ENCODE data around the gene ATP6V0B.
A peak's percentile ranks its signal among the peaks of the same experiment; 100 is the strongest.

The ATP6V0B gene

GRCh38 chr1:43968348-43968948 is 6.3 kb upstream of the ATP6V0B start:
- DNase-seq (ENCODE audit: extremely low read depth in 1 of 2, low read depth in 1 of 2), result no peak

- DNase-seq (ENCODE audit: extremely low read depth in 1 of 2, low read depth in 1 of 2), result no peak
Observed at GRCh38 chr1:43969416-43969745, 5.4 kb upstream of the ATP6V0B start.

- DNase-seq (ENCODE audit: extremely low read depth in 1 of 2, low read depth in 1 of 2), result peak; percentile 87 to 91
Observed at GRCh38 chr1:43969746-43970466, 4.9 kb upstream of the ATP6V0B start, which contains the start of gene DPH2. TSS of gene DPH2 (plus strand) at chr1:43970010. CDS start at chr1:43970176, 166 bp downstream.

DNA sequence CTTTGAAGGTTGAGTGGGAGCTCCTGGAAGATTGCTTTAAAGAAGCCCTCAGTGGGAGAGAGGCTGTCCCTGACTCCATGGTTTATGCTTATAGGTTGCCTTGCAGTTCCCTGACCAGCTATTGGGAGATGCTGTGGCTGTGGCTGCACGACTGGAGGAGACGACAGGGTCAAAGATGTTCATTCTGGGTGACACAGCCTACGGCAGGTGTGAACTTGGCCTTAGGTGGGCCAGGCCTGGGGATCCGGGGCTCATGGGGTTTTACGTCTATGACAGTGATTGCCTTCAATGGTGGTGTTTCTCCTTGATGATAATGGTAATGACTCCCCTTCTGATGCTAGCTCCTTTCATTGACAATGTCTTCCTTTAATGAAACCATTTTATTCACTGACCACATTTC is 4.3 kb upstream of the ATP6V0B start:
- DNase-seq (ENCODE audit: extremely low read depth in 1 of 2, low read depth in 1 of 2), result no peak

- no peak for DNase-seq (ENCODE audit: extremely low read depth in 1 of 2, low read depth in 1 of 2)
Observed at GRCh38 chr1:43970911-43971310, 3.8 kb upstream of the ATP6V0B start.

DNA sequence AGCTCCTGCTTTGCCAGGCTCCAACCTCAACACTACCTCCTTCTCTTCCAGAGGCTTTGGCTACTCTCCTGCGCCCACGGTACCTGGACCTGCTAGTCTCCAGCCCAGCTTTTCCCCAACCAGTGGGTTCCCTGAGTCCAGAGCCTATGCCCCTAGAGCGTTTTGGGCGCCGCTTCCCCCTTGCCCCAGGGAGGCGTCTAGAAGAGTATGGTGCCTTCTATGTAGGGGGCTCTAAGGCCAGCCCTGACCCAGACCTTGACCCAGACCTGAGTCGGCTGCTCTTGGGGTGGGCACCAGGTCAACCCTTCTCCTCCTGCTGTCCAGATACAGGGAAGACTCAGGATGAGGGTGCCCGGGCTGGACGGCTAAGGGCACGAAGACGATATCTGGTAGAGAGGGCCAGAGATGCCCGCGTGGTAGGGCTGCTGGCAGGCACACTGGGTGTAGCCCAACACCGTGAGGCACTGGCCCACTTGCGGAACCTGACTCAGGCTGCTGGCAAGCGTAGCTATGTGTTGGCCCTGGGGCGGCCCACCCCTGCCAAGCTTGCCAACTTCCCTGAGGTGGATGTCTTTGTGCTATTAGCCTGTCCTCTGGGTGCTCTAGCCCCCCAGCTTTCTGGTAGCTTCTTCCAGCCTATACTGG is 3.3 kb upstream of the ATP6V0B start:
- DNase-seq (ENCODE audit: extremely low read depth in 1 of 2, low read depth in 1 of 2), result no peak

DNA sequence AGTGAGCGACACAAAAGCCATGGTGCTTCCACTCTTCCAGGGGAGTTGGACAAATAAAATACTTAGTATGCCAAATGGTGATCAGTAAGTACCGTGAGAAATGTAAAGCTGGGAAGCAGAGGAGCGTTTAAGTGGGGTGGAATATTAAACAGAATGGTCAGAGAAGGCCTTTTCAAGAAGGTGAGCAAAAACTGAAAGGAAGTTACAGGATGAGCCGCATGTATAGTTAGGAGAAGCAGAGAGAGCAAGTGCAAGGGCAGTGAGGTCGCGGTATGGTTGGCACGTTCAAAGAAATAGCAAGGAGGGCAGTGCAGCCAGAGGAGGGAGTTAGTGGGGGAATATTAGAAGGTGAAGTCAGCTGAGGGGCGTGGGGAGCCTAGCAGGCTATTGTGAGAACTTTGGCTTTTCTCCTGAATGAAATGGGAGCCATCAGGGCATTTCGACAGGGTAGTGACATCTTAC is 748 bp upstream of the ATP6V0B start:
- DNase-seq (ENCODE audit: extremely low read depth in 1 of 2, low read depth in 1 of 2), result no peak

DNA sequence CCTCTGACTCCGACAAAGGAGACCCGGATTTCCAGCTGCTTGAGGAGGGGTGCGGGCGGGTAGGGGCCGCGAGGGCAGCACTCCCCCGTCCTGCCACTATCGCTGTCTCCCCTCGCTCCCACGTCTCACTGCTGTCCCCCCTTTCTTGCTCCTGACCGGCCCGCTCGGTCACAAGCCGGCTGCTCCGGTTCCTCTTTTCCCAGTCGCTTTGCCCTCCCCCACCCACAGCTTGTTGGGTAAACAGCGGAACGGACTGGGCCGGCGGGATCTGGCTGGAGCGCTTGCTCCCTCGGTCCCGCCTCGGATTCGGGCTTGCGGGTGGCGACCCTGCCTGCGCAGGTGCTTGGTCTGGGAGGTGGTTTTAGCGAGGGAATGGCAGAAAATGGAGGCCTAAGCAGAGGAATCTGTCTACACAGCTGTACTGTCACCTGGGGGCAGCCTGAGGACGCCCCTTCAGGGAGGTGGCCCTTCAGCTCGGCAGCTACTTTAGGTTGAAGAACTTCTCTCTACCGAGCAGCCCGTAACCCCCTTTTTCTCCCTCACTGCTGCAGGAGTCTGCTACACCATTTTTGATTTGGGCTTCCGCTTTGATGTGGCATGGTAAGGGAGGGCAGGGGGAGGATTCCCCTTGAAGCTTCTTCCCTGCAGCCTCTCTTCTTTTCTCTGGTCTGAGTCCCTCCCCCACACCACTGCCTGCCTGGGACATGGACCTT is 645 bp downstream of the ATP6V0B start:
- DNase-seq (ENCODE audit: extremely low read depth in 1 of 2, low read depth in 1 of 2), result no peak

GRCh38 chr1:43976045-43976444 is 1.3 kb downstream of the ATP6V0B start:
- DNase-seq (ENCODE audit: extremely low read depth in 1 of 2, low read depth in 1 of 2), result no peak

GRCh38 chr1:43976890-43977289 is 2.1 kb downstream of the ATP6V0B start:
- no peak for DNase-seq (ENCODE audit: extremely low read depth in 1 of 2, low read depth in 1 of 2)

DNA sequence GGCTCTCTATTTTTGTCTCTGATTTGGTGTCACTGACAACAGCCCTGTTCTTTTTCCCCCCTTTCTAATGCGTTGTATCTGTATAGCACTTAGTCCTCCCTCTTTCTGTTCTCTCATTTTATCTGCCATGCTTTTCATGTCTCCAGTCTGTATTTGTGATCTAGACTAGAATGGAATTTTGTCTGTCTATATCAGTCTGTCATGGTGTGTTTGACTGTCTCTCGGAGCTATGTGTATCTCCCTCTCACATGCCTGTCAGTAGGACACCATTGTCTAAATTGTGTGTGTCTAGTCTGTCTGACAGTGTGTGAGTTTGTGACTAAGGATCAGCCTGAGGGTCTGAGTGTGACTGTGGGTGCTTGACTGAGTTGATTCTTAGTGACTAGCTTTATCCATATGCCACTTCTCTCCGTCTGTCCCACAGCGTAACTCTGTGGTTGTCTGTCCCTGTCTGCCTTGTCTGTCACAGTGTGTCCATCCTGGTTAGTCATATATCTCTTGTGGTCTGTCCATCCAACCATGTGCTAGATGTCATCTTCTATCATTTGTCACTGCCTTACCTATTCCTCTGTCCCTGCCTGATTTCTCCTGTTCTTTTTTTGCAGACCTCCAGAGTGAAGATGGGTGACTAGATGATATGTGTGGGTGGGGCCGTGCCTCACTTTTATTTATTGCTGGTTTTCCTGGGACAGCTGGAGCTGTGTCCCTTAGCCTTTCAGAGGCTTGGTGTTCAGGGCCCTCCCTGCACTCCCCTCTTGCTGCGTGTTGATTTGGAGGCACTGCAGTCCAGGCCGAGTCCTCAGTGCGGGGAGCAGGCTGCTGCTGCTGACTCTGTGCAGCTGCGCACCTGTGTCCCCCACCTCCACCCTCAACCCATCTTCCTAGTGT is 2.9 kb downstream of the ATP6V0B start:
- no peak for DNase-seq (ENCODE audit: extremely low read depth in 1 of 2, low read depth in 1 of 2)

- DNase-seq (ENCODE audit: extremely low read depth in 1 of 2, low read depth in 1 of 2), result no peak
Observed at GRCh38 chr1:43978264-43978550, 3.4 kb downstream of the ATP6V0B start.

DNA sequence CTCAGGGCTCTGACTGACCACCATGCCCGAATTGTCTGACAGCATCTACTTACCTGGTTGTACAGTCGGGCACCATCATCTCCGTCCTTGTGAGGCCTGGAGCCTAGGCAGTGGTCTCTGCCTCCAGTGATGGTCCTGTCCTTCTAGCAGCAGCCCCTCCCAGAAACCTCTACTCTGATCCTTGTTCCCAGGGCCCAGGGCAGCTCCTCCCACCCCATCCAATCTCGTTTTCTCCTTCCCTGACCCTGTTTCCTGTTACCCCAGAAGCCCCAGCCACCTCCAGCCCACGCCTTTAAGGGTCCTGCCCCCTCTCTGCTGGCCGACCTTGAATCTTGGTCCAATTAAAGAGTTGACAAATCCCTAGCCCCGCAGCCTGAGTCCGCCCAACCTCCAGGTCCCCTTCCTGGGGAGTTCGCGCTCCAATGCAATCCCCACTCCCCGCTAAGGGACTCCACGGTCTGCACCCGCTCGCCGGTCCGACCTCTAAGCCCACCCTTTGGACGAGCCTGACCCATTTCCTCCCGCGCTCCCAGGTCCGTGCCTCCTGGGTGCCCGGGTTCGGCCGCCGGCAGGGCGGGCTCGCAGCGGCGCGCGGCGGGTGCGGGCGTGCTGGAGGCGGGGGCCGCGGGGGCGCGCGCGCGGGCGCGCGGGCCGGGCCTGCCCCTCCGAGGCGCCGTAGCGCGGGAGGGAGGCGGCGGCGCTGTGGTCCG is 3.9 kb downstream of the ATP6V0B start, which contains the start of gene B4GALT2:
TSS of gene B4GALT2 (plus strand) at position 660 of the 710 bp plus-strand sequence. CDS start 1,951 bp downstream, outside the sequence.
- DNase-seq (ENCODE audit: extremely low read depth in 1 of 2, low read depth in 1 of 2), result no peak

DNA sequence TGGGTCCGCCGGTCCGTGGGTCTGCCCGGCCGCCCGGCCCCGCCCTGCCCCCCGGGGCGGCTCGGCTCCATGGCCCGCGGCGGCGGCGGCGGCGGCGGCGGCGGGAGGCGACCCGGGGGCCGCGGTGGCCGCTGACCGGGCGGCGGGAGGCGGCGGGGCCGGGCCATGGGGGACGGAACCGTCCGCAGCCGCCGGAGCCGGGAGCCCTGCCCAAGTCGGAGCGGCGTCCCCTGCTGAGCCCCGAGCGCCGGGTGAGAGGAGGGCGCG is 4.4 kb downstream of the ATP6V0B start:
- DNase-seq (ENCODE audit: extremely low read depth in 1 of 2, low read depth in 1 of 2), result no peak

- DNase-seq (ENCODE audit: extremely low read depth in 1 of 2, low read depth in 1 of 2), result no peak
Observed at GRCh38 chr1:43979528-43980254, 4.9 kb downstream of the ATP6V0B start.

- DNase-seq (ENCODE audit: extremely low read depth in 1 of 2, low read depth in 1 of 2), result no peak
Observed at GRCh38 chr1:43980255-43981134, 5.7 kb downstream of the ATP6V0B start.

- DNase-seq (ENCODE audit: extremely low read depth in 1 of 2, low read depth in 1 of 2), result no peak
Observed at GRCh38 chr1:43981135-43981491, 6.4 kb downstream of the ATP6V0B start.

DNA sequence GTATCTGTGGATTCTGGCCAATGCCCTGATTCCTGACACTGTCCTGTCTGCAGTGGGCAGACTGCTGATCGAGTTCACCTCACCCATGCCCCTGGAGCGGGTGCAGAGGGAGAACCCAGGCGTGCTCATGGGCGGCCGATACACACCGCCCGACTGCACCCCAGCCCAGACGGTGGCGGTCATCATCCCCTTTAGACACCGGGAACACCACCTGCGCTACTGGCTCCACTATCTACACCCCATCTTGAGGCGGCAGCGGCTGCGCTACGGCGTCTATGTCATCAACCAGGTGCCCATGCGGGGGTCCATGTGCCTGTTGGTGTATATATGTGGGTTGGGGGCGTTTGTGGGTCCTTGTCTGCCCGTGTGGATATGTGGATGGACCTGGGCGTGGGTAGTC is 6.9 kb downstream of the ATP6V0B start:
- no peak for DNase-seq (ENCODE audit: extremely low read depth in 1 of 2, low read depth in 1 of 2)

DNA sequence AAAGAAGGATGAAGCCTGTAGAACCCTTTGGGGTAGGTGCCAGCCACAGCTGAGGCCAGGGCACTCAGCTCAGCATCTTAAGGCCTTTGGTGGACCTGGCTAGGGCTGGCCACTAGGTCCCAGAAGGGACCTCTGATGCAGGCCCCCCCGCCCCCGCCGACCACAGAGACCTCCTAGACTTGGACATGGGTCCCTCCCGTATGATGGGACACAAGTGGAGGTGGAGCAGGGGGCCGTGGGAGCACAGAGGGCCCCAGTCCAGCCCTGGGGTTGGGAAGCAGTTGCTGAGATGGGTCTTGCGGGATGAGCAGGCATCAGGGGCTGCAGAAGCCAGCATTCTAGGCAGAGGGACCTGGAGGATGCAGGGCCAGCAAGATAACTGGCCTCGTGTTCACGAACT is 7.5 kb downstream of the ATP6V0B start:
- no peak for DNase-seq (ENCODE audit: extremely low read depth in 1 of 2, low read depth in 1 of 2)
